ENCODE measurements around the gene BLTP3A.

- no peak for TF ChIP-seq FOXM1 (IDR thresholded peaks at IDR 0.05; ENCODE audit: borderline replicate concordance)
- no peak for TF ChIP-seq ARNT (IDR thresholded peaks at IDR 0.05)
- no peak for TF ChIP-seq FOXK2 (IDR thresholded peaks at IDR 0.05)
- TF ChIP-seq ELF4 (IDR thresholded peaks at IDR 0.05): no peak
- no peak for TF ChIP-seq HDGF (IDR thresholded peaks at IDR 0.05; ENCODE audit: borderline replicate concordance)
- no peak for TF ChIP-seq L3MBTL2 (conservative IDR thresholded peaks at IDR 0.05)
- TF ChIP-seq SP1 (IDR thresholded peaks at IDR 0.05): no peak
Measured at GRCh38 chr6:34768148-34768547, 23.7 kb upstream of the BLTP3A start.
